GM21367 (cell line): ENCODE measurements around the gene SETDB2.

Experiments used
- ATAC-seq: cut with Tn5 transposase; IDR thresholded peaks from one replicate; pipeline ENCODE4 v1.9.1; 2021; ENCODE audit not compliant: unreplicated experiment

SETDB2 gene

GRCh38 chr13:49428041-49428763, 15.9 kb upstream of the SETDB2 start:
- ATAC-seq, result no peak

- no peak for ATAC-seq
These were observed 15.0 kb upstream of the SETDB2 start for GRCh38 chr13:49429121-49429520.

- no peak for ATAC-seq
These were observed 8.1 kb upstream of the SETDB2 start for GRCh38 chr13:49435992-49436391.

GRCh38 chr13:49436890-49437289, 7.2 kb upstream of the SETDB2 start:
- no peak for ATAC-seq

- no peak for ATAC-seq
These were observed 6.4 kb upstream of the SETDB2 start for GRCh38 chr13:49437705-49438104.

GRCh38 chr13:49439609-49440008, 4.5 kb upstream of the SETDB2 start:
- no peak for ATAC-seq

GRCh38 chr13:49441312-49441711, 2.8 kb upstream of the SETDB2 start:
- no peak for ATAC-seq

- no peak for ATAC-seq
These were observed 2.2 kb upstream of the SETDB2 start for GRCh38 chr13:49441846-49442245.

- ATAC-seq, result no peak
These were observed 744 bp upstream of the SETDB2 start for GRCh38 chr13:49443357-49443703.

GRCh38 chr13:49444524-49445395, 686 bp downstream of the SETDB2 start:
- peak; percentile 6 for ATAC-seq

GRCh38 chr13:49446473-49446872, 2.4 kb downstream of the SETDB2 start:
- no peak for ATAC-seq

- no peak for ATAC-seq
These were observed 4.7 kb downstream of the SETDB2 start for GRCh38 chr13:49448753-49449152.

GRCh38 chr13:49450105-49450819, 6.2 kb downstream of the SETDB2 start:
- ATAC-seq, result no peak

GRCh38 chr13:49452725-49453457, 8.8 kb downstream of the SETDB2 start:
- ATAC-seq, result no peak

GRCh38 chr13:49453465-49453864, 9.4 kb downstream of the SETDB2 start:
- no peak for ATAC-seq

- ATAC-seq, result peak; percentile 86
These were observed 10.4 kb downstream of the SETDB2 start for GRCh38 chr13:49454388-49455006.

GRCh38 chr13:49455007-49455398, 10.9 kb downstream of the SETDB2 start:
- peak; percentile 20 for ATAC-seq

- ATAC-seq, result no peak
These were observed 12.1 kb downstream of the SETDB2 start for GRCh38 chr13:49456156-49456555.

GRCh38 chr13:49457221-49457620, 13.1 kb downstream of the SETDB2 start:
- ATAC-seq, result no peak

GRCh38 chr13:49459580-49459979, 15.5 kb downstream of the SETDB2 start:
- no peak for ATAC-seq

GRCh38 chr13:49464085-49464484, 20.0 kb downstream of the SETDB2 start:
- no peak for ATAC-seq
